Stimulated activated CD4-positive, alpha-beta T cell treated with anti-CD3 and anti-CD28 coated beads, TNF-alpha, amount 100 ng/mL, for 1 hour (primary cell): Measurements from ENCODE around the gene CHST13.

ENCODE experiments used
- DNase-seq, 3 donors: peaks; one replicate each; pipeline ENCODE4 v3.0.0-alpha.2; 2020; ENCODE audit warnings: low read depth in 3 of 3, low spot score in 1 of 3

The CHST13 gene

GRCh38 chr3:126553284-126554084 is 29.5 kb downstream of the CHST13 start:
- DNase-seq = no peak

GRCh38 chr3:126554560-126555525 is 30.9 kb downstream of the CHST13 start:
- no peak for DNase-seq

GRCh38 chr3:126555795-126556636 is 32.1 kb downstream of the CHST13 start:
- no peak for DNase-seq

- no peak for DNase-seq
These were observed 32.9 kb downstream of the CHST13 start for GRCh38 chr3:126556637-126557414.

- DNase-seq = no peak
These were observed 33.4 kb downstream of the CHST13 start for GRCh38 chr3:126557415-126557745.

- no peak for DNase-seq
These were observed 33.8 kb downstream of the CHST13 start for GRCh38 chr3:126557761-126558160.

- DNase-seq = no peak
These were observed 34.5 kb downstream of the CHST13 start, which contains the start of gene C3orf22 for GRCh38 chr3:126558336-126559071. TSS of gene C3orf22 (minus strand) at chr3:126558932. CDS start at chr3:126553390, 5,542 bp downstream.

- no peak for DNase-seq
These were observed 38.9 kb downstream of the CHST13 start for GRCh38 chr3:126562737-126563276.

GRCh38 chr3:126567696-126568438 is 43.9 kb downstream of the CHST13 start:
- DNase-seq = no peak

- DNase-seq = no peak
These were observed 44.9 kb downstream of the CHST13 start for GRCh38 chr3:126568776-126569342.

- DNase-seq = no peak
These were observed 45.5 kb downstream of the CHST13 start for GRCh38 chr3:126569390-126569975.

- no peak for DNase-seq
These were observed 46.2 kb downstream of the CHST13 start for GRCh38 chr3:126570103-126570541.

GRCh38 chr3:126571078-126571477 is 47.1 kb downstream of the CHST13 start:
- DNase-seq = no peak

GRCh38 chr3:126573492-126574117 is 49.6 kb downstream of the CHST13 start:
- no peak for DNase-seq

- DNase-seq = no peak
These were observed 53.3 kb downstream of the CHST13 start for GRCh38 chr3:126577261-126577660.

GRCh38 chr3:126578702-126579101 is 54.7 kb downstream of the CHST13 start:
- no peak for DNase-seq

- DNase-seq = no peak
These were observed 56.8 kb downstream of the CHST13 start for GRCh38 chr3:126580746-126581145.
